ENCODE results near the gene LASP1.
"Not testable (repeated sequence)": the region's sequence is repeated elsewhere in the genome, so short reads cannot be mapped to it uniquely, and the experiment has no call there.

Gene LASP1

DNA sequence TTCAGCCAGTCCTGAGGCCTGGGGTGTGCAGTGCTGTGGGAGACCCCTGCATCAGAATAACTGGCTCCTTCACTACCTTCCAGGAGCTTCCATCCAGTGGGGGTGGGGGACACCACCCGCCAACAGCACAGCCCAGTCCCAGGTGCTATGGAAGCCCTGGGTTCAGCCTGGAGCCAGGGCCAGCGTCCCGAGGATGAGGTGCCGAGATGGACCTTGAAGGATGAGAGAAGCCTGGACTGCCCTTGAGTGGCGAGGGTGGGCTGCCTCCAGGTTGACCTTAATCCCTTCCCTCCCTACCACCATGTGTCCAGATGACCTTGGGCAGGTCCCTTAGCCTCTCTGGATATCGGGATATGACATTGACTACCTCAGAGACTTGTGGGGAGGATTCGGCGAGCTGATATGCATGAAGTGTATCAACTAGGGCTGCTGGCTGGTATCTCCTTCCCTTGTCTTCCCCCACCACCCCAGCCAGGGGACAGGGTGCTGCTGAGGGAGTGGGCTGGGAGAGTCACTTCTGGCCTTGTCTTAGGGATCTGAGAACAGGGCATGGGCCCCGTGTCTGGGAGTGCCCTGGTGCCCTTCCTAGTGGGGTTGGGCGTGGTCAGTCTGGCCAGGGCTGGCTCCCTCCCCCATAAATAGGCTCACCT is 41.3 kb downstream of the LASP1 start:
- no peak for DNase-seq

- not testable (repeated sequence) for DNase-seq
Observed at GRCh38 chr17:38911731-38912081, 41.8 kb downstream of the LASP1 start.

DNA sequence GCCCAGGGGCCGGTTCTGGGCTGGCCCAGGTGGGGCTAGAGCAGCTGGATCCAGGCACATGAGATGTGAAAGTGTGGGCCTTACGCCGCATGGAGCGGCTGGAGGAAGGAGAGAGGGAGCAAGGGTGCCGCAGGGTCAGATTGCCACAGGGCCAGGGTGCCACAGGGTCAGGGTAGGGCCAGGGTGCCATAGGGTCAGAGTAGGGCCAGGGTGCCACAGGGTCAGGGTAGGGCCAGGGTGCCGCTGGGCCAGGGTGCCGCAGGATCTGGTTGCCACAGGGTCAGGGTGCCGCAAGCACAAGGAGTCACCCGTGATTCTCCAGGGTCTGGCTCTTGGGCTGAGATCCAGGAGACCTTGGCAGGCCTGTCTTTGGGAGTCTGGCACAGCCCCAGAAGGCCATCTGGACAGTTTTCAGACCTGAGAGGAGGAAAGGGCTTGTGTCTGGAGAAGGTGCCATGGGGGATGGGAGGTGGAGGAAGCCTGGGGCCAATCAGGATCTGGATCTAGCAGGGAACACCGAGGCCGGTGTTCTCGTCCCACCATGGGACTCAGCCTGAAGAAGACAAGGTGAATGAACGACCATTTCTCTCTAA is 42.5 kb downstream of the LASP1 start:
- DNase-seq: no peak

DNA sequence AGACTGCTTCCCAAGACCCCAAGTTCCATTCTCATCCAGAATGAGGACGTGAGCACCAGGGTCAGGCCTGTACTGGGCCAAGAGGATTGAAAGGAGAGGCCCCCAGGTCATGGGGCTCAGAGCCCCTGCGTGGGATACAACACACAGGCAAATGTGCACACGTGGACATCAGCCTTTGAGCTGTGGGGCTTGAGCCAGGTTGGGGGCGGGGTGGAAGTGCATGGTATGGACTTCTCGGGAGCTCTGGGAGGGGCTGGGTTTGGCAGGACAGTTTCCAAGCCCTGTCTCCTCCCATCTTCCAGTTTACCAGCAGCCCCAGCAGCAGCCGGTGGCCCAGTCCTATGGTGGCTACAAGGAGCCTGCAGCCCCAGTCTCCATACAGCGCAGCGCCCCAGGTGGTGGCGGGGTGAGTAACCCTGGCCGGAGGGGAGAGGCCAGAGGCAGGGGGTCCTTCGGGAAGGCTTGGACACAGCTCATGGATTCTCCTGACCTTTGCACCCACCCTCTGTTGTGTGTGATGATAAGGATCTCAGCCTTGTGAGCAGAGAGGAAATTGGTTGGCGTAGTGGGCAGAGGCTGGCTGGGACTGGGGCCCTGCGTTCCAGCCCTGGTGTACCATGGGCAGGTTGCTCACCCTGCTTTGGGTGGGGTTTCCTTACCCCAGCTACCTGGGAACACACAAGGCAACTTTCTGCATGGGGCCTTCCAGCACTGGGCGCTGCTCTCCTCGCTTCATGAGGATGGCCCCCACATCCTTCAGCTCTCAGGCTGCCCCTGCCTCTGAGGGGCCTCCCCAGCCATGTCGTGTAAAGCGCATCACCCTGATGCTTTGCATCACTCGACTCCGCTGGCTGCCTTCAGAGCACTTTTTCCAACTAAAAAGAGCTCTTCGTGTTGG is 45.1 kb downstream of the LASP1 start:
- no peak for DNase-seq

- no peak for DNase-seq
Observed at GRCh38 chr17:38915639-38915995, 45.8 kb downstream of the LASP1 start.

DNA sequence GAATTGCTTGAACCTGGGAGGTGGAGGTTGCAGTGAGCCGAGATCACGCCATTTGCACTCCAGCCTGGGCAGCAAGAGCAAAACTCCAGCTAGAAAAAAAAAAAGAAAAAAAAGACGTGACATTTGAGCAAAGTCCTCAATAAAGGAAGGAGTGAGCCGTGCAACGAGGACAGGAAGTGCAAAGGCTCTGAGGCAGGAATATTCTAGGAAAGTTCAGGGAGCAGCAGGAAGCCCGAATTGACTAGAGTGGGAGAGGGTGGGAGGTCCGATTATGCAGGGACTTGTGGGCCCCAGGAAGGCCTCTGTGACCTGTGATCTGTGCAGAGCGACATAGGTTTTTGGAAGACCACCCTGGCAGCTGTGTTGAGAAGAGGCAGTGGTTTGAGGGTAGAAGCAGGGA is 46.9 kb downstream of the LASP1 start:
- no peak for DNase-seq

DNA sequence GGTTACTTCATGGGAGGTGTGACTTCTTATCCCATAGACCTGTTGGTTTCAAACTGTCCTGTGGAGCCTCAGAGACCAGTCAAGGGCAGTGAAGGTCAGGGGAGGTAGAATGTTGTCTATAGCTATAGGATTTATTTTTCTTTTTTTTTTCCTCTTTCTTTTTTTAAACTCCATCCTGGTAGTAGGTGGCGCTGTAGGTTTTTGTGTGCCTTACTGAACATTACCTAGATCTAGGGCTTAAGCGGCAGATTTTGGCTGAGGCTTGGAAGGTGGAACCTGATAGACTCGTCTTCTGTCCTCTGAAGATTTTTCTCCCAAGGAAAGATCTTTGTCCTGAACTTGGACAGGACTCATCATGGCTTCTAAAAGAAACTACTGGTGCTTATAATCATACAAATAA is 47.4 kb downstream of the LASP1 start:
- DNase-seq: no peak

- DNase-seq: no peak
Observed at GRCh38 chr17:38918129-38918913, 48.5 kb downstream of the LASP1 start.

- DNase-seq: no peak
Observed at GRCh38 chr17:38918916-38919315, 49.1 kb downstream of the LASP1 start.

- DNase-seq: no peak
Observed at GRCh38 chr17:38919316-38920078, 49.6 kb downstream of the LASP1 start.

DNA sequence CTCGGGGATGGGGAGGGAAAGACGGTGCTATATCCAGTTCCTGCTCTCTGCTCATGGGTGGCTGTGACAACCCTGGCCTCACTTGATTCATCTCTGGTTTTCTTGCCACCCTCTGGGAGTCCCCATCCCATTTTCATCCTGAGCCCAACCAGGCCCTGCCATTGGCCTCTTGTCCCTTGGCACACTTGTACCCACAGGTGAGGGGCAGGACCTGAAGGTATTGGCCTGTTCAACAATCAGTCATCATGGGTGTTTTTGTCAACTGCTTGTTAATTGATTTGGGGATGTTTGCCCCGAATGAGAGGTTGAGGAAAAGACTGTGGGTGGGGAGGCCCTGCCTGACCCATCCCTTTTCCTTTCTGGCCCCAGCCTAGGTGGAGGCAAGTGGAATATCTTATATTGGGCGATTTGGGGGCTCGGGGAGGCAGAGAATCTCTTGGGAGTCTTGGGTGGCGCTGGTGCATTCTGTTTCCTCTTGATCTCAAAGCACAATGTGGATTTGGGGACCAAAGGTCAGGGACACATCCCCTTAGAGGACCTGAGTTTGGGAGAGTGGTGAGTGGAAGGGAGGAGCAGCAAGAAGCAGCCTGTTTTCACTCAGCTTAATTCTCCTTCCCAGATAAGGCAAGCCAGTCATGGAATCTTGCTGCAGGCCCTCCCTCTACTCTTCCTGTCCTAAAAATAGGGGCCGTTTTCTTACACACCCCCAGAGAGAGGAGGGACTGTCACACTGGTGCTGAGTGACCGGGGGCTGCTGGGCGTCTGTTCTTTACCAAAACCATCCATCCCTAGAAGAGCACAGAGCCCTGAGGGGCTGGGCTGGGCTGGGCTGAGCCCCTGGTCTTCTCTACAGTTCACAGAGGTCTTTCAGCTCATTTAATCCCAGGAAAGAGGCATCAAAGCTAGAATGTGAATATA is 50.8 kb downstream of the LASP1 start:
- DNase-seq: no peak

- DNase-seq: no peak
Observed at GRCh38 chr17:38921756-38922411, 52.0 kb downstream of the LASP1 start.

DNA sequence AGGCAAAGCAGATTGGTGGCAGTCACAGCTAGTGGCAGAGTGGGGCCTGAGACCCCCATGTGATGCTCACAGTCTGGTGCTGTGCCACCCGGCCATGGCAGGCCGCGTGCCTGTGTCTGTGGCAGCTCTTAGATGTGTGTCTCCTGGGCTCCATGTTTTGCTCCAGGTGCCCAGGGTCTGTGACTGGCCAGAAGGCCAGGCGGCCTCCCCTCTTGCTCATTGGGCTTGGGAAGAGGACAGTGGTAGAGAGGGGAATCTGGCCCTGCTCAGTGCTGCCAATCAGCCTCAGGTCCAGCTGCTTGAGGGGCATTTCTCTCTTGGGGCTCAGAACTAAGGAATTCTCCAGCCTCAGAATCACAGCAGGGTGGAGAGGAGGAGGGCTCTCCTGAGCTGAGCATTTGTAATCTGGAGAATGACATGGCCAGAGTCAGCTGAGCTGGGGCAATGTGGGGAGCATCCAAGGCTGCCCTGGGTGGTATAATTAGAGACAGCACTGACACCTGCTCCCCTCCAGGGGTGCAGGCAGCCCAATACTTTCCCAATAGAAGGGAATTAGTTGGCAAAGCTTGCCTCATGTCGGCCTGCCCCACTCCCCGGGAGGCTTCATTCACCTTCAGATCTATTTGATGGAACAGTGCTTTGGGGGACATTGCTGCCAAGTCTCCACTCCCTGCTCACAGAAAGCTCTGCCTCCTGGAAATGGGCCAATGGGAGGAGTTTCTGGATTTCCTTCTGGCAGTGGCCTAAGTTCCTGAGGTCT is 52.9 kb downstream of the LASP1 start:
- DNase-seq: no peak

DNA sequence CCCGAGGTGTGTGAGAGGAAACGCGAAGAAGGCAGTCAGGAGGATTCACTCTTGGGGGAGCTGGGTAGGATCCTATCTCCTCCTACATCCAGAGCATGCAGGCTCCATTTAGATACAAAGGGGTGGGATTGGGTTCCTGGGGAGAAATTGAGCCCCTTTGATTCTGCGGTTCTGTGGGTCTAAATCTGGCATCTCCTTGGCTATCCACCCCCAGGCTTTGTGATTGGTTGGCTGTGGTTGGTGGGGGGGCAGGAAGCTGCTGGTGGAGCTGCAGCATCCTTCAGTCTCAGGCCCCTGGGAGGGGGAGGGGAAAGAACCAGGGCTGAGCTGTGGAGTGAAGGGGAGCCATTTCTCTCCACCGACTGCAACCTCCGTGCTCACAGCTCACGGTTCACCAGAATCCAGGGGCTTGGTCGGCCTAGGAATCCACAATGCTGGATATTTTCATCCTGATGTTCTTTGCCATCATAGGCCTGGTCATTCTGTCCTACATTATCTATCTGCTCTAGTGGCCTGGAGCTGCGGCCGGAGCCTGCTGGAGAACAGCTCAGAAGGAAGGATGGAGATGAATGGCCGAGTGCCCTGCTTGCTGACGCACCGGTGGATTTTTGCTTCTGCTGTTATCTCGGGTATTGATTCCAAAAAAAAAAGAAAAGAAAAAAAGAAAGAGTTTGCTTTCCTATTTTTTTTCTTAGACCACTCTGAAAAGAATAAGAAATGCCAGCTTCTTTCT is 55.6 kb downstream of the LASP1 start, which contains the start of gene LASP1NB:
TSS of gene LASP1NB (plus strand) at position 352 of the 733 bp plus-strand sequence.
- no peak for DNase-seq

DNA sequence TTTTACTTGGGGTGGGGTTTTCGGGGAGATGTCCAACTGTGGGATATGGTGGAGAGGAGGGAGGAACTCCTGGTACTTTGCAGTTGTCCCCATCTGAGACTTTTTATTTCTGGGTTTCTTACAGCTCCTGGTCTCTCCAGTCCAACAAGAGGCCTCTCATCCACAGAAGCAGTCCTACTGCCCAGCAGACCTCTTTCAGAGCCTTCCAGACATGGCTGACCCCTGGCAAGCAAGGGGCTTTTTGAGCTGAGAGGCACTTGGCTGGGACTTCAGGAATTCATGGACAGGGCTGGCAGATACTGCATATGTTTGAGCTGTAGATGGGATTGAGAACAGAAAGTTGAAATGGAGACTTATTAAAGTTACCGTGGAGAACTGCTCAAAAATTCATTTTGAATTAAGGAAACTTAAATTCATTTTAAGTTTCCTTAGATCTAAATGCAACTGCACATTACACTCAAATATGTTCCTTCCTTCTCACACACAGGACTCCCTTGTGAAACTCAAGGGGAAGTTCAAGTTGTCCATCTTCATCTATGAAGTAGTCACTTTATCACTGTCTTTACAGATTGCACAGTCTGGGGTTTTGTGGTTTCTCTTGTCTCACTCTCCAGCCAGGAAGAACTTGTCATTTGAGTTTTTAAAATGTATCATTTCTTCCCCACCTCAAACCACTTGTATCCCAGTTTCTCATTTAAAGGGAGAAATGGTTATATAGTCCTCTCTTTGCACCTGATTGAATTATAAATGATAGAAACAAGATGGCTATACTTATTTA is 56.6 kb downstream of the LASP1 start:
- no peak for DNase-seq

DNA sequence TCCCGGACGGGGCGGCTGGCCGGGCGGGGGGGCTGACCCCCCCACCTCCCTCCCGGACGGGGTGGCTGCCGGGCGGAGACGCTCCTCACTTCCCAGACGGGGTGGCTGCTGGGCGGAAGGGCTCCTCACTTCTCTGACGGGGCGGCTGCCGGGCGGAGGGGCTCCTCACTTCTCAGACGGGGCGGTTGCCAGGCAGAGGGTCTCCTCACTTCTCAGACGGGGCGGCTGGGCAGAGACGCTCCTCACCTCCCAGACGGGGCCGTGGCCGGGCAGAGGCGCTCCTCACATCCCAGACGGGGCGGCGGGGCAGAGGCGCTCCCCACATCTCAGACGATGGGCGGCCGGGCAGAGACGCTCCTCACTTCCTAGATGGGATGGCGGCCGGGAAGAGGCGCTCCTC is 60.9 kb downstream of the LASP1 start:
- DNase-seq: not testable (repeated sequence)

DNA sequence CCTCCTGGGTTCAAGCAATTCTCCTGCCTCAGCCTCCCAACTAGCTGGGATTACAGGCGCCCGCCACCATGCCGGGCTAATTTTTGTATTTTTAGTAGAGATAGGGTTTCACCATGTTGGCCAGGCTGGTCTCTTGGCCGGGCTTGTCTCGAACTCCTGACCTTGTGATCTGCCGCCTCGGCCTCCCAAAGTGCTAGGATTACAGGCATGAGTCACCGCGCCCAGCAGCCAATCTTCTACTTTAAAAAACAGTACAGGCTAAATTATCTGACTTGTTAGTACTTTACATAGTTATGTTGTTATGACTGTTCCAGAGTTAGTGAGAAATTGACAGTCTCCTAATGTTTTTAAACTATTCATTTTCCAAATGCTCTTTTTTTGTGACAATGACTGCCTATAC is 64.1 kb downstream of the LASP1 start:
- DNase-seq: not testable (repeated sequence)

DNA sequence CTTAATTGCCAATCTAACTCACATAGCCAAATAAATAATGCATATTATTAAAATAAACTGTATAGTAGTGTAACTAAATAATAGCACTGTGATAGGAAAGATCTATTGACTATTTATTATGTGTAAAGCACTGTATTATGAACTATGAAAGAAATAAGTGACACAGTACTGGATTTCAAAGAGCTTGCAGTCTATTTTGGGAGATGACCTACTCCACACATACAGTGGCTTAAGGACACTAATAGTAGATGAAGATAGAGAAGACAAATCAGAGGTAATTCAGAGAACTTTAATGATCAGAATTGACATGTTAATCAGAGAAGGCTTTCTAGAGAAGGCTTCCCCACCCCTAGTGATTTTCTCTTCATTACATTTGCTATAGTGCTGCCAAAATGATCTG is 70.1 kb downstream of the LASP1 start:
- DNase-seq: no peak
